Islet precursor cell (in vitro differentiated cells): ENCODE results near the gene ACSL4.
"Not testable (repeated sequence)": the region's sequence is repeated elsewhere in the genome, so short reads cannot be mapped to it uniquely, and the experiment has no call there.

ENCODE experiments used
- DNase-seq: peaks from one replicate; pipeline ENCODE4 v3.0.0-alpha.2; 2018

Gene ACSL4

GRCh38 chrX:109724971-109725370 is 8.1 kb downstream of the ACSL4 start:
- not testable (repeated sequence) for DNase-seq

- no peak for DNase-seq
These were observed 12.1 kb downstream of the ACSL4 start for GRCh38 chrX:109720947-109721346.

- no peak for DNase-seq
These were observed 13.8 kb downstream of the ACSL4 start for GRCh38 chrX:109719264-109719663.

- DNase-seq: no peak
These were observed 16.5 kb downstream of the ACSL4 start for GRCh38 chrX:109716431-109717028.

- DNase-seq: no peak
These were observed 18.6 kb downstream of the ACSL4 start for GRCh38 chrX:109714340-109714958.

- DNase-seq: no peak
These were observed 22.9 kb downstream of the ACSL4 start for GRCh38 chrX:109710181-109710580.

DNA sequence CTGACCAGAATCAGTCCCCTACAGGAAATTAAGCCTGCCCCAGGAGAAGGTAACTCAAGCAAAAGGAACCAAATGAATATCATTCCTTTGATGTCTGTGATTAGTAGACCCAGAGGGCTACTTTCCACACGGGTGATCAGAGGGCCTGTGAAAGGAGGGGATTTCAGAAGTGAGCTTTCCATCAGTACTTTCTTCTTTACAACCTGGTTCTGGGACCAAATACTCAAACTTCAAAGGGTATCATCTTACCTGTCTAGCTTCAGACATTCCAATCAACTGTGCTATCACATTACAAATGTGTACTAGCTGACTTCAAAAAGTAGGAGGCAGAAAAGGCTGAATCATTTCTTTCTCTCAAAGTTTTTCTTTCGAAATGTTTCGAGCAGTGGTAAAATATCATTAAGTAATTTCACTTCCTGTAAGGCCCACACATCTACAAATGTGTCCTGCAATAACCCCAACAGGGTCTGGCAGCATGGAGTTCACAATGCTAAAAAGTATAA is 23.9 kb downstream of the ACSL4 start:
- no peak for DNase-seq

- DNase-seq: no peak
These were observed 25.3 kb downstream of the ACSL4 start for GRCh38 chrX:109707720-109708119.

DNA sequence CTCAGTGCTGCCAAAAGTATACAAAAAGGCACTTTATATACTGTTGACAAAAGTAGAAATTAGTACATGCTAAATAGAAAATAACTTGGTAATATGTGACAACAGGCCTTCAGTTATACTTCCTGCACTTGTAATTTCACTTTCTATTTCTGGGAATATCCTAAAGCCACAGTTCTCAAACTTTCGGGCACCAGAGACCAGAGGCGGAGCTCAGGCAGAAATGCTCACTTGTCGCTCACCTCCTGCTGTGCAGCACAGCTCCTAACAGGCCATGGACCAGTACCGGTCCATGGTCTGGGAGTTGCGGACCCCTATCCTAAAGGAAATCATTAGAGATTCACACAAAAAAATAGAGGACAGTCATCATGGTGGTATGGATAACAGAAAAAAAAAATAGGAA is 25.7 kb downstream of the ACSL4 start:
- no peak for DNase-seq

DNA sequence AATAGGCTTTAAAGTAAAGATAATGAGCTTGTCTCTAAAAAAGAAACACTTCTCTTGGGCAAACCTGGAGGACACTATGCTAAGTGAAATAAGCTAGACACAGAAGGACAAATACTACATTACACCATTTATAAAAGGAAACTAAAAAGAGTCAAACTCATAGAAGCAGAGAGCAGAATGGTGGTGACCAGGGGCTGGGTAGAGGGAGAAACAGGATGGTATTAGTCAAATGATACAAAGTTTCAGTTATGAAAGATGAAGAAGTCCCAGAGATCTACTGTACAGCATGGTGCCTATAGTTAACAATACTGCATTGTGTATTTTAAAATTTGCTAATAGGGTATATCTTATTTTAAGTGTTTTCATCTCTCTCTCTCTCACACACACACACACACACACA is 28.5 kb downstream of the ACSL4 start:
- DNase-seq: no peak

DNA sequence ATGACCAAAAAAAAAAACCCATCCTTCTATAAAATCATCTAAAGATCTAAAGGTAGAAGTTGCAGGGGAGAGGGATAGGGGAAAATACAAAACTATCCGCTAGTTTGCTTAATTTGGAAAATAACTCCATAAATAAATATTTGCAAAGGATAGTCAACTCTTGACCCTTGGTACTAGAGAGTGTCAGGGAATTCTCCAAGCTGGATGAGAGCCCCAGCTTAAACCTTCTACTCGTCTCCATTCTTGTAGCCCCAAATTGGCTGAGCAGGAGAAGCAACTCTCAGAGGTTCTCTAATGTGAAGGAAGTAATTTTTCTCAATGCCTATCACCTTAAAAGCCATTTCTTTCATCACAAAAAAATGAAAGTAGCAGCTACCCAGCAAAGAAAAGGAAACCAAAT is 35.2 kb downstream of the ACSL4 start:
- DNase-seq: no peak

- no peak for DNase-seq
These were observed 36.8 kb downstream of the ACSL4 start for GRCh38 chrX:109696146-109696740.

DNA sequence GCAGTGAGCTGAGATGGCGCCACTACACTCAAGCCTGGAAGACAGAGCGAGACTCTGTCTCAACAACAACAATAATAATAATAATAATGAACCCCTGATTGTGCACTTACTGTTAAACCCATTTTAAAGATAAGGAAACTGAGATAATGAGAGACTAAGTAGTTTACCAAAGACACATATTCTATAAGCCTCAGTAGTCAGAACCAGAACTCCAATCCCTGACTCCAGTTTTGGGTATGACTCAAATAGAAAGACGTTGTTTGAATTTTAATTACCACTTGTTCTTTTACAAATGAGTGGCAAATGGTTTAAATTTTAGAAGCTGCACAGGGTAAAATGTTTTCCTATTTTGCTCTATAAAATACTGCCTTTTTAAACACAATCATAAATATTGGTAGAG is 37.4 kb downstream of the ACSL4 start:
- no peak for DNase-seq

GRCh38 chrX:109691752-109692151 is 41.3 kb downstream of the ACSL4 start:
- DNase-seq: no peak

- DNase-seq: no peak
These were observed 41.8 kb downstream of the ACSL4 start for GRCh38 chrX:109691277-109691676.

DNA sequence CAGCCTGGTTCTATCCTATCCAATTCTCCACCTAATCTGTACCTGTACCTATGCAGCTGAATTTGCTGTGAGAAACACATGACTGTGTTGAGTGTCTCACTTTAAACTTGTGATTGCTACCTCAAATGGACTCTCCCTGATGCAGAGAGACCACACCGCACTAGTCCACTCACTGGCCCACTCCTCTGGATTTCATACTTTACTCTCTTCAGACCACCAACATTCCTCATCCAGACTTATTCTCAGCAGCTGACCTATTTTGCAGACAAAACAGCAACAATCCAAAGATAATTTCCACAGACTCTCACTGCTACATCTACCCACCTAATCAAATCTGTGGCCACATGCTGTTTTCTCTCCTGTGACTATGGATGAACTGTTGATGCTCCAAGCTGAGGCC is 45.2 kb downstream of the ACSL4 start:
- no peak for DNase-seq

GRCh38 chrX:109685656-109686078 is 47.4 kb downstream of the ACSL4 start:
- DNase-seq: no peak

- no peak for DNase-seq
These were observed 48.9 kb downstream of the ACSL4 start for GRCh38 chrX:109684136-109684535.

- DNase-seq: no peak
These were observed 51.5 kb downstream of the ACSL4 start for GRCh38 chrX:109681475-109682081.

DNA sequence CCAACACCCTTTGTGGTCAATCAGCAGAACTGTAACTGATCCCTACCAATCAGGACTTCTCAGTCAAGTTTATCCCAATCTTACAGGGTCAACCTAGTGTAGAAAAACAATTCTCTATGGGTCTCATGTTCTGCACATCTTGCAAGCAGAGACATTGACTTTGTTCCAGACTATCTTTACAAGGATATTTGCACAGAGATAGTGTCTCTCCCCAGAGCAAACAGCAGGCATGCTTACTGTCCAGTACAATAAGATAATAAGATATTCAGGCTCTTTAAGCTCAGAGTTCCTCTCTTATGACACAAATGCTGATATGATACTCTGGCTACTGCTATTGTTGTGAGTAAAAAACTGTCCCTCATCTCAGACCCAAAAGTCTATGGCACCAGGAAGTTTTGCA is 53.2 kb downstream of the ACSL4 start:
- DNase-seq: no peak

DNA sequence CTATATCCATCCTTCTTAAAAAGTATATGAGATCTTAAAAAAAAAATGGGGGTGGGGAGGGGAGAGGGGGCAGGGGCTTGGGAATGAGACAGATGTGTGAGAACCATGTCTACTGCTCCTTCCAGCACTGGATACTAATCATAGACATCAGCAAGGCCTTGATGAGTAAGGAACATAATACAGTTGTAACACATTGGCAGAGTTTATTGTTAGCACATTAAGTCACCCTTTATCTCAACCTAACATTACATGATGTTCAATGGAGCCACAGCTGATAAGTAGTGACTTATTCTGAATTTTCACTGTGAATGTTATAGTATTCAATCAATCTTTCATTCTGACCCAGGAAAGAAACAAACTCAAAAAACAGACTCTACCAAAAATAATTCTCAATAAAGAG is 60.8 kb downstream of the ACSL4 start:
- no peak for DNase-seq

- not testable (repeated sequence) for DNase-seq
These were observed 61.9 kb downstream of the ACSL4 start for GRCh38 chrX:109671170-109671569.

DNA sequence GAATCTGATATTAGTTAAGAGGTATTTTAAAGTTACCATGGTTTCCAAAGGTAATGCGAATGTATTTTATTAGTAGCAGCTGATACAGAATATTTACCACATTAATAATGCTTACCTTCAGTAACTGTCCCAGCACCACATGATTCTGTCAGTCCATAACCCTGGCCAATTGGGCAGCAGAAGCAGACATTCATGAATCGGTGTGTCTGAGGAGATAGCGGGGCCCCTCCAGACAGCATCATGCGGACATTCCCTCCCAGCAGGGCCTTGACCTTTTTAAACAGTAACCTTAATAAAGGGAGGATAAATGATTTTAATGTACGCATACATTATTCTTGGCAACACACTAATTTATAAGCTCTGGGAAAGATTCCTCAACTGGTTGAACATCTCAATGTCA is 65.1 kb downstream of the ACSL4 start:
- DNase-seq: no peak
